ENCODE data around the gene PACSIN2.

- TF ChIP-seq GATA2 (IDR thresholded peaks at IDR 0.05; ENCODE audit: low read depth, low read length), result no peak
- TF ChIP-seq GATA3 (IDR thresholded peaks at IDR 0.05; ENCODE audit: low read depth, low read length), result no peak
These were observed 30.0 kb downstream of the PACSIN2 start for GRCh38 chr22:42984814-42985530.
